HFFc6 (cell line): ENCODE data around the gene SERTM1. TPM values are rescaled to one million over a fixed set of nuclear protein-coding genes. Genes with fewer than 3 reads are reported as not detected.

Source experiments
- DNase-seq: peaks from one replicate; pipeline ENCODE4 v3.0.0-alpha.2; 2018
- H3K27ac Mint-ChIP-seq: 2 replicates; pipeline ENCODE4 v1.8.0; 2020; ENCODE audit warnings: mild to moderate bottlenecking, mixed read lengths
- H3K27me3 Mint-ChIP-seq: 2 replicates; pipeline ENCODE4 v1.8.0; 2021; ENCODE audit warnings: mild to moderate bottlenecking, moderate library complexity, mixed read lengths; ENCODE audit not compliant: insufficient read depth
- H3K36me3 Mint-ChIP-seq: 2 replicates; pipeline ENCODE4 v1.8.0; 2021; ENCODE audit warnings: low read depth, mixed read lengths
- H3K4me1 Mint-ChIP-seq: 2 replicates; pipeline ENCODE4 v1.8.0; 2020; ENCODE audit warnings: low read depth, mixed read lengths
- H3K4me3 Mint-ChIP-seq: 2 replicates; pipeline ENCODE4 v1.8.0; 2020; ENCODE audit warnings: mild to moderate bottlenecking, moderate library complexity, mixed read lengths
- H3K9me3 Mint-ChIP-seq: 2 replicates; pipeline ENCODE4 v1.8.0; 2020; ENCODE audit warnings: mild to moderate bottlenecking, mixed read lengths
- long read RNA-seq: library from polyadenylated mRNA; unstranded; transcript quantifications from one replicate; pipeline ENCODE4 v2.0.0, GENCODE V29; 2019
- total RNA-seq, 6 experiments: library from RNA; stranded (reverse); fragmentation: NEBNext Ultra II Directional; extraction: Animal tissue kit (Norgen Biotek cat#: 25700); gene quantifications; 2 replicates in 1 of 6; 3 replicates in 5 of 6; pipeline ENCODE4 v1.2.3, GENCODE V29; 2021
- TF ChIP-seq, protein P1 (sequence below): fragments of 200-600 bp; sonication (generic); IDR thresholded peaks from 2 replicates; pipeline ENCODE4 v1.5.0; 2021; ENCODE audit warnings: antibody characterized with exemption, mild to moderate bottlenecking

SERTM1 gene
- not detected for total RNA-seq
- long read RNA-seq, result 0 reads

DNA sequence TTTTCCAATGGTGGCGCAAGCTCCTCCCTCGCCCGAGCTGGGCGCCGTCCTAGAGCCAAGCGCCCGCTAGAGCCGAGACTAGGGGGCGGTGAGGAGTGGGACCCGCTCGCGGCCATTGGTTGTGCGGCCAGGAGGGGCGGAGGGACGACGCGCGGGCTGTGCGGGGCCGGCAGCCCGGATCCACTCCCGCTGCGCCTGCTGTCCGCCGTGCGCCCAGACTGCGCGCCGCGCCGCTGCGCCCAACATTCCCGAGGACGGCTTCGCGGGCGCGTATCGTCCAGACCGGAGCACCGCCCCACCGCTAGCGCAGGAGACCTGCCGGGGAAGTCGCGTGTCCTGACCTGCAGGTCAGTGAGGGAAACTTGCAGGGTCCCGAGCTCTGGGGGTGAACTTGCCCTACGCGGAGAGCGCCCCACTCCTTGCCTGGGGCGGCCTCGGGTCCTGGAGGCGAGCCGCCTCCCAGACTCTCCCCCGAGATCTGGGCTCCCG lies at the start of gene SERTM1:
Gene SERTM1, plus strand, starts transcription at position 183 of the 489 bp plus-strand sequence. CDS start 21,059 bp downstream, outside the sequence.
- Mint-ChIP-seq H3K27ac (no peak within 1 kb of the TSS), H3K36me3 (peaks cover 5% of the 10 kb centered on the region), H3K9me3 (peaks cover 7% of the 10 kb centered on the region), H3K27me3 (peaks cover 16% of the 10 kb centered on the region), H3K4me3 (no peak within 1 kb of the TSS), H3K4me1 (no peaks in the 10 kb centered on the region)
- TF ChIP-seq, protein P1, sequence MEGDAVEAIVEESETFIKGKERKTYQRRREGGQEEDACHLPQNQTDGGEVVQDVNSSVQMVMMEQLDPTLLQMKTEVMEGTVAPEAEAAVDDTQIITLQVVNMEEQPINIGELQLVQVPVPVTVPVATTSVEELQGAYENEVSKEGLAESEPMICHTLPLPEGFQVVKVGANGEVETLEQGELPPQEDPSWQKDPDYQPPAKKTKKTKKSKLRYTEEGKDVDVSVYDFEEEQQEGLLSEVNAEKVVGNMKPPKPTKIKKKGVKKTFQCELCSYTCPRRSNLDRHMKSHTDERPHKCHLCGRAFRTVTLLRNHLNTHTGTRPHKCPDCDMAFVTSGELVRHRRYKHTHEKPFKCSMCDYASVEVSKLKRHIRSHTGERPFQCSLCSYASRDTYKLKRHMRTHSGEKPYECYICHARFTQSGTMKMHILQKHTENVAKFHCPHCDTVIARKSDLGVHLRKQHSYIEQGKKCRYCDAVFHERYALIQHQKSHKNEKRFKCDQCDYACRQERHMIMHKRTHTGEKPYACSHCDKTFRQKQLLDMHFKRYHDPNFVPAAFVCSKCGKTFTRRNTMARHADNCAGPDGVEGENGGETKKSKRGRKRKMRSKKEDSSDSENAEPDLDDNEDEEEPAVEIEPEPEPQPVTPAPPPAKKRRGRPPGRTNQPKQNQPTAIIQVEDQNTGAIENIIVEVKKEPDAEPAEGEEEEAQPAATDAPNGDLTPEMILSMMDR, result no peak
- no peak for DNase-seq

DNA sequence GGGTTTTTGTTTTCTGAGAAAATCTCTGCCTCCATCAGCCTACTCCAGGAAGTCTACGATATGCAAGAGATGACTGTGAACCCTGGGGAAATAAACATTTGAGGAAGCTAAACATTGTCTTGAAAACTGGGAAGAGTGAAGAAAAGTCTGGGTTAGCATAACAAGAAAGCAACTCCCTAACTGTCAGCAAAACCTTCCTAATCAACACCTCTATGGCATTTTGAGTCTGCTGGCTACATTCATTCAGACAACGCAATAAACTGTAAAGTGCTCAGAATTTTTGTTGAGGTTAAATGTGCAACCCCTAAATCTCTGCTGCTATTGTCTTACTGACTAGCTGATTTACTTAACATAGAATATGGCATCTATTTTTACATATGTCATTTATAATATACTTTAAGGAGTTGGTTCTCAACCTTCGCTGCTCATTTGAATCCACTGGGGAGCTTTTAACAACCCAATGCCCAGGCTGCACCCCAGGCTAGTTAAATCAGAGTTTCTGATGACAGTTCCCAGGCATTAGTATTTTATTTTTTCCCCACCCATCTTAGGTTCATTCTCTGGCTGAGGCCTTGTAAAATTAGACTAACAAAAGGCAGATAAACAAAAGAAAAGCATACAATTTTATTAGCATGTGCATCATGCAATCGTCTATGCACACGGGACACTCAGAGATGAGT lies 45.3 kb upstream of the SERTM1 start:
- Mint-ChIP-seq H3K27ac (no peak overlapping the region), H3K27me3 (no peaks in the 10 kb centered on the region), H3K36me3 (no peaks in the 10 kb centered on the region), H3K9me3 (peaks cover 36% of the 10 kb centered on the region), H3K4me1 (no peaks in the 10 kb centered on the region), H3K4me3 (no peak overlapping the region)
- no peak for DNase-seq
- TF ChIP-seq, protein P1, result no peak

DNA sequence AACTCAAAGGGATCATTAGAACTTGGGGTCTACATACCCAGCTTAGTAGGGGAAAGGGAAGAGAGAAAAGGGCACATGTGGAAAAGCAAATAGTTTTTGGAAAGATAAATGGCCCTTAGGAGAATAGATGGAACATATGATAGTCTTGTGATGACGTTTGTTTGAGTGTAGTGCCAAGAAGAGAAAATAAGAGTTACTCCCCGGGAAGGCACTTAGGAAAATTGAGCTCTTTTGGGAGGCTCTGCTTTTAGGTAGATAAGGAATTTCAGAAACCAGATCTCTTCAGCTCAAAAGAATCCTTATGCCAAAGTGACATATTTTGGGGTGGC lies 44.8 kb upstream of the SERTM1 start:
- no peaks in the 10 kb centered on the region for H3K4me1 Mint-ChIP-seq
- no peaks in the 10 kb centered on the region for H3K36me3 Mint-ChIP-seq
- DNase-seq, result no peak
- TF ChIP-seq, protein P1, result no peak
- H3K27me3 Mint-ChIP-seq, result no peaks in the 10 kb centered on the region
- H3K9me3 Mint-ChIP-seq, result peaks cover 35% of the 10 kb centered on the region
- no peak overlapping the region for H3K4me3 Mint-ChIP-seq
- H3K27ac Mint-ChIP-seq, result no peak overlapping the region

DNA sequence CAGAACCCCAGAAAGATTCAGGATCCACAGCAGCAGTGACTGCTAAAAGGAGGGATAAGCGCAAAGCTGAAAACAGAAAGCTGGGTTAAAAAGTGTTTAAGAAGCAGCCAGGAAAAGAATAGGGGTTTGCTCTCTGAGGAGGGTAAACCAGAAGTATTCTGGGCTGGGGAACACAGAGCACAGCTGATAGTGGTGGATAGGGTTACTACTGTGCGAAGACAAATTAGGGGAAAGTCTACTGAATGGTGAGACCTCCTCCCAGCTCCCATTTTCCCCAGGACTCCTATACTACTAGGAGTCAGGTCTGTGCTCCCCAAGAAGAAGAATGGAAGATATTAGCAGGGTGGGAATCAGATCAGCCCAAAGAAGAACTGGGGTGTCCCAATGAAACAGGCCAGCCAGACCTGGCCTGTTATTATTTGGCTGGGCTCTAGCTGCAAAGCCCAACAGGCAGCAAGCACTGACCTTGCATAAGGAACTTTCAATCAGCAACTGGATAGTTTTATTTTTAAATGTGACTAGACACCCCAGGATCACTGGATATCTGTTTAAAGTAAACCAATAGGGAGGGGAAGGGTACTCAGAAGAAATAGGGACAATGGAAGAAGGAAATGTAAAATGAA lies 43.5 kb upstream of the SERTM1 start:
- Mint-ChIP-seq H3K27ac (no peak overlapping the region), H3K36me3 (no peaks in the 10 kb centered on the region), H3K4me3 (no peak overlapping the region), H3K27me3 (no peaks in the 10 kb centered on the region), H3K4me1 (no peaks in the 10 kb centered on the region), H3K9me3 (peaks cover 38% of the 10 kb centered on the region)
- no peak for DNase-seq
- TF ChIP-seq, protein P1, result no peak

DNA sequence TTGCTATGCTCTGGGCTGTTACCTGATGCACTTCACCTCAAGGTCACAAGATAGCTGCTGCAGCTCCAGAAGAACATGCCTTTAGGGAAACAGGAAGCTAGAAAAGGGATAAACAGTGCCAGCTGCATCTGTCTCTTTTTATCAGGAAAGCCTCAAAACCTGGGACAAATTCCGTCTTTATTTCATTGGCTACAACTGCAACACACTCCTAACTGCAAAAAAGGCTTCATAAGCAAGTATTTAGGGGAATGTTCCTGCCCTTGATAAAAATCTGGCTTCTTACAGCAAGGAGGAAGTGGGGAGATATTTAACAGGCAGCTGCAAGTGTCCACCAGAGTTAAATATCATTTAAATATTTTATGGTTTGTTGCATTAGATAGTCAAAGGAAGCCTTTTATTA lies 34.2 kb upstream of the SERTM1 start:
- TF ChIP-seq, protein P1, result no peak
- no peak overlapping the region for H3K4me3 Mint-ChIP-seq
- DNase-seq, result no peak
- peaks cover 40% of the 10 kb centered on the region for H3K9me3 Mint-ChIP-seq
- H3K4me1 Mint-ChIP-seq, result no peaks in the 10 kb centered on the region
- no peaks in the 10 kb centered on the region; the same call in 1 of the 2 replicates for H3K27me3 Mint-ChIP-seq
- H3K27ac Mint-ChIP-seq, result no peak overlapping the region
- H3K36me3 Mint-ChIP-seq, result no peaks in the 10 kb centered on the region
